NCI-H510A (cell line): ENCODE results near the gene LMX1B.

Experiments
- DNase-seq: peaks from one replicate; lab custom pipeline; 2025; lab: John Stamatoyannopoulos, UW

LMX1B gene

GRCh38 chr9:126658201-126658825, 44.6 kb downstream of the LMX1B start:
- DNase-seq: no peak

DNA sequence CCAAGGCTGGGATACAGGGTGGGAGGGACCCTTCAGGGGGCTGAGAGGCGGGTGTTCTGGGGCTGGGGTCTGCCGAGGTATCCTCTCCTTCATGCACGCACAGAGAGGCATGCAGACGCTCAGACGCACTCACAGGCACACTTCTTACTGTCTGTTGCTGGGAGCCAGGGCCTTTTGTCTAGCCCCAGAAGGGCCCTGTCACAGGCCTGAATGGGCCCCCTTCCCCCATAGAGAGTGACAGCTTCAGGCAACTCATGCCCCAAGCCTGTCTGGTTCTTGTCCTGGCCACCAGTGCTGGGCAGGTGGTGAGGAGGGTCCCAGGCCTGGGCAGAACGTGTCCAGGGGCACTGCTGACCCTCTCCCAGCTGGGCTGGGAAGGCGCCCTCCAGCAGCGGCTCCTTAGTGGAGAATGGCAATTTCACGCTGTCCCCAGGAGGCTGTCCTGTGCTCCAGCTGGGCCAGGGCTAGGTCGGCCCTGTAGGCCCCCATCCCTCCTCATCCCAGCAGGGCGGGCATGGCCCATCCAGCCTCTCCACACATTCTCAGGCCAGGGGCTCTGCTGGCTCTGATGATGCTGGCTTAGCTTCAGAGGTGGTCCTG, 45.3 kb downstream of the LMX1B start:
- DNase-seq: no peak

GRCh38 chr9:126661122-126661520, 47.4 kb downstream of the LMX1B start:
- no peak for DNase-seq

DNA sequence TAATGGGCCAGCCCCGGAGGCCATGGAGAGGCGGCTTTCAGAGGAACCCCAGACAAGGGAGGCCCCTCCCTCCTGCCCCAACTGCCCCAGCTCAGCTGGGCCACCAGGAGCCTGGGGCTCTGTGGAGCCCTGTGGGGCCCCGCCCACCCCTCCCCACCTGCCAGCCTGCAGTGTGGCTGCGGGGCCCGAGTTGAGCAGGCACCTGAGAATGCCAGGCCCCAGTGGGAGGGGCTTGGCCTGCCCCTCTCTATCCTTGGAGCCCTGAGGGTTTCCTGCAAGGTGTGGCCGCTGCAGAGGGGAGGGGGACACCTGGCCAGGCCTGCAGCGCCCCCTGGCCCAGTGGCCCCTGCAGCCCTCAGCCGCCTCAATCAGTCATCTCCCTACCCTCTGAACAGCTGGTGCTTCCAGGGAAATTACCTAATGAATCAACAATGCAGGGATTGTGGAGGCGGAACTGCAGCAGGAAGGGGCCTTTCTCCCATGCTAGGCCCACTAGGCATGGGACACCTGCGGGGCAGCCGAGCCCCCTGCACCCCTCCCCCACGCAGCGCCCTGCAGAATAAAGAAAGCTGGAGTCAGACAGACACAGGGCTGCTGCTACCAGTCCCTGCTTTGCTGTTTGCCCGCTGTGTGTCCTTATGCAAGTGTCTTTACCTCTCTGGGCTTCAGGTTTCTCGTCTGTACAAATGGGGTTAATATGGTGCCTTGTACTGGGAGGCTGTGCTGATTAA, 48.0 kb downstream of the LMX1B start:
- no peak for DNase-seq

DNA sequence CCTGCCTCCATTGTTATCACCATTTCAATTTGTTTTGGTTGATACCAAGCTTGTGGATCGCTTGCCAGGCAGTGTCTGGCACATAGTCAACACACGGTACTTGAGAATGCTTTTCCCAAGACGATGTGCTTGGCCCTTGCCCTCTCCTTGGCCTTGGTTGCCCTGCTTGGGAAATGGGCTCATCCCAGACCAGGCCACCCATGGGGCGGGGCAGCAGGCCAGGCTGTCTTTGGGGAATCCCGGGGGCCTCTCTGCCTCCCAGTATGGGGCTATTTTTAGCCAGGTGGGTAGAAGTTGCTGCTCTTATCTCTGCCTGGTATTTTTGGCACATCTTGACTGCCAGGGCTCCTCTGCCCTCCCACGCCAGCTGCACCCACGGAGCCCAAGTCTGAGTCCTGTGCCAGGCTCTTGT, 49.9 kb downstream of the LMX1B start:
- no peak for DNase-seq

- DNase-seq: no peak
These were observed 51.3 kb downstream of the LMX1B start for GRCh38 chr9:126664900-126665643.

GRCh38 chr9:126665644-126666035, 51.9 kb downstream of the LMX1B start:
- no peak for DNase-seq

DNA sequence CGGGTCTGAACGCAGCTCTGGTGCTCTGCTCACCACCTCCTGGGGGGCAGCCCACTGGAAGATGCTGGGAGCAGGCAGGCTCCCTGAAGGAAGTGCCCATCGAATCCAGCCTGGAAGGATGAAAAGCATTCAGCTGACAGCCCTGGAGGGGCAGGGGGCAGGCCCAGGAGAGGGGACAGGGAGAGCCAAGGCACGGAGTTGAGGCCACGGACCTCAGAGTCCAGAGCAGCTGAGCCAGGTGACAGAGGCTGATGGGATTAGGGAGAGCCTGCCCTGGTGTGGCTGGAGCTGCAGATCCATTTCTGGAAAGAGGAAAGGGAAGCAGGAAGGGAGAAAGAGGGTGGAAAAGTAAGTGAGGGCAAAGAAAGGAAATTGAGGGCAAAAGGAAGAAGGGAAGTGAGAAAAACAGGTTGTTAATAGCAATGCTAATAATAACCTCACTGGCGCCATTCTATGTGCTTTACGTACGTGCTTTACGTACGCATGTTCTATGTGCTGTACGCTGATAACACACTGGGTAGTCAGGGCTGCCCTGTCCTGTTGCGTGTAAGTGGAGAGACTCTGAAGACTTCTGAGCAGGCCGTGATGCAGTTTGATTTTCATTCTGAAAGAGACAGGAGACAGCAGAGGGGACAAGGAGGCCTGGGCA, 52.6 kb downstream of the LMX1B start:
- no peak for DNase-seq

- DNase-seq: no peak
These were observed 53.7 kb downstream of the LMX1B start for GRCh38 chr9:126667190-126668055.

DNA sequence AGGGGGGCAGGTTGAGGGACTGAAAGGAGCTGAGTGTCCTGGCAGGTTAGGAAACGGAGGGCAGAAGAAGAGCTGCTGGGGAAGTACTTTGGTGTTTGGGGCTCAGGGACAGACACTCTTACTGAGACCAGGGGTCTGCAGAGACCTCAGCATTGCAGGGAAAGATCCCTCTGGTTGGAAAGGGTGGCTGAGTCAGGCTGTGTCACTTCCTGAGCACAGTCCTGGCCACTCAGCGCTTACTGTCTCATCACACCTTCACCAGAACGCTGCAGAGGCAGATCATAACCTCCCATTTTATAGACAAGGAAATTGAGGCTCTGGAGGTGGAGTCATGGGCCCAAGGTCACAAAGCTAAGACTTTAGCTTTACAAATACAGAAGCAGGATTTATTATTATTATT, 54.3 kb downstream of the LMX1B start:
- no peak for DNase-seq

- DNase-seq: no peak
These were observed 55.4 kb downstream of the LMX1B start for GRCh38 chr9:126669108-126669507.

- DNase-seq: no peak
These were observed 56.5 kb downstream of the LMX1B start for GRCh38 chr9:126670270-126670669.

- no peak for DNase-seq
These were observed 57.7 kb downstream of the LMX1B start for GRCh38 chr9:126671381-126671831.

DNA sequence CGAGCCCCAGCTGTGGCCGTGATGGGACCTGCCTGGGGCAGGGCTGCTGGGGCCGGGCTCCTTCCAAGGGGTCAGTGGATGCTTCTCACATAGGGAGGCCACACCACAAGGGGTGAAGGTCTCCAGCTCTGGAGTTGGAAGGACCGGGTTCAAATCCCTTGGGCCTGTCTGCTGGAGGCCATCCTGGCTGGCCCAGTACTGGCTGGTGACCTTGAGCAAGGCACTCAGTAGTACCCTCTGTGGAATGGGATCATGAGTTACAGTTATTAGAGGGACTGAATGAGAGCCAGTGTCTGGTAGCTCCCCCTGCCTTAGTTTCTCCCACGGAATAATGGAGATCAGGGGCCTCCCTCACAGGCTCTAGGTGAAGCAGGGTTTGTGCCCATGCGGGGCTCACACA, 58.3 kb downstream of the LMX1B start:
- DNase-seq: no peak

DNA sequence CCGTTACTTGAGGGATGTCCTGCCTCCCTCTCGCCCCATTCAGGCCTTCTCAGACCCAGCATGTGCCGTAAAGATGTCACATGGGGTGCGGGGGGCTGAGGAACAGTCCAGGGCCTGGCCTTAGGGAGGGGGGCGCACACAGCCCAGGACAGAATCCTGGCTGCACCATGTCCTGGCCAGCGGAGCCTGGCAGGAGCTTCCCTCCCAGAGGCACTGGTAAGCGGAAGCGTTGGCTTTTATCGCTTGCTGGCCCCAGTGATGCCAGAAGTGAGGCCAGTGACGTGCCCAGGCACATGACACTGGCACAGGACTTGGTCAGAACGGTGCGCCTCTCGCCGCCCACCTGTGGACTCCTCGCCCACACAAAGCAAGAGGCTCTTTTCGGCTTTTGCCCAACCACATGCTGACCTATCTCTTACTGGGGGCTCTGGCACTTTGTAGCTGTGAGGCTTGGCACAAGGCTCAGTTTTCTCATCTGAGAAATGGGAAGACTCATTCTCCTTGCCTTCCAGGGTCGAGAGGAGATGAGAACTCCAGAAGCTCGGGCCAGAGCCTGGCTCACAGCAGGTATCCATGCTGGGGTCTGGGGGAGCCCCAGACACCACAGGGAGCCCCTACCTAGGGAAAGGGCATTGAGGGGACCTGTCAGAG, 59.0 kb downstream of the LMX1B start:
- no peak for DNase-seq

GRCh38 chr9:126673689-126674364, 60.1 kb downstream of the LMX1B start:
- peak; percentile 58 for DNase-seq

DNA sequence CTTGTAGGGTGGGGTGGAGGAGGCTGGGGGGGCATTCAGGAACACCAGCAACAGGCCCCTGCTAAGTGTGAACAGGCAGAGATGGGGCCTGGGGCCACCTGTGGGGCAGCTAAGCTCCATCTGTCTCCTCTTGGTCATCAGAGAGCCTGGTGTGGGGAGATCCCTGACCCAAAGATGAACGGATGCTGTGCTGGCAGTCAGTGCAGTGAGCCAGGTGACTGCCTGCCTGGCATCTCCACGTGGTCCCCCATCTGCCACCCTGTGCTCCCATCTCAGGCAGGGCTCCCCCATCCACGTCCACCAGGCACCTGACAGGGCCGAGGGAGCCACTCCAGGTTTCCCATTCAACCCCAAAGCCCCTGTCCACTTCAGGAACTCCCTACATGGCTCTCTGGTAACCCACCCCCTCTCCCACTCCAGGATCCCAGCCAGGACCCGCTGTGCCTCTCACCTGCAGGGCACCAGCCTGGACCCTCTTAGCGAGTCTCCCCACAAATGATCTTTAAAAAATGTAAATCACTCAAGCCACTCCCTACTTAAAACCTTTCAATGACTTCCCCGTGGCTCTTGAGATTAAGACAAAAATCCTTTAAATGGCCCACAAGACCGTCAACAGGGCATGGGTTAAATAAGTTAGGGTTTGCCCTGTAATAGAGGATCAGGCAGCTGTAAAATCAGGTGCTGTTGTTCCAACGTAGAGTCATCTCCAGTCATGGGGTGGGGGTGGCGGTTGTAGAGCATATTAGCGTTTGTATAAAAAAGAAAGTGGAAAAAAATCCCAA, 60.8 kb downstream of the LMX1B start:
- no peak for DNase-seq

DNA sequence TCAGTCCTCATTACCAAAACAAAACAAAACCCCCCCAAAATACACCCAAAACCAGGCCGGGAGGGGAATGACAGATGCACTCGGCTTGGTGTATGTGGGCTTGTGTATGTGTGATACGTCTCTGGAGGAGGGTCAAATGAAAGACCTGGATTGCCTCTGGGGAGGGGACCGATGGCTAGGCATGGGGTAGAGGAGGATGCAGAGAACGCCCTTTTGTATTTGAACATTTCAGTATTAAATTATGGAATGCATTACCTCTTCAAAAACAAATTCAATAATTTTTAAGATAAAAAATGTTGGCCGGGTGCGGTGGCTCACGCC, 61.4 kb downstream of the LMX1B start:
- no peak for DNase-seq

DNA sequence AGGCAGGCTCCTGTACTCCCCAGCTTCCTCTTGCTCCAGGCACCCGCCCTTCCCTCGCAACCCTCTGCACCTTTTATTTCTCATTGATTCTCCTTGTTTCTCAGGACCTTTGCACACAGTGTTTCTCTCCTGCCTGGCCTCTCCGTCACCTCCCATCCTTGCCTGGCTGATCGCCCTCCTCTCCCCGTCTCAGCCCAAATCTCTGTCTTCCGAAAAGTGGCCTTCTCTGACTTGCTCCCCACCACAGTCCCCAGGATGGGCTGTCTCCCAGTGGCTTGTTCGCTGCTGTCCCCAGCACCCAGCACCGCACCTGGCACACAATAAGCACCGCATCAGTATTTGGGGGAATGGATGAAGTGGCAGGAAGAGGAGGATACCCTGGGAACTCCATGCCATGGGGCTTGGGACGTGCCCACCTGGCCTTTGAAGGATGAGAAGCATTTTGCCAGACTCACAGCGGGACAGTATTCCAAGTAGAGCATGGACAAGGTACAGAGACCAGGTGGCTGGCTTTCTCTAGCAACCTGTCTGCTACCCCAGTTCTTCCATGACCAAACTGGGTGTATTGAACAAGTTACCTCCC, 62.5 kb downstream of the LMX1B start:
- DNase-seq: no peak
